GM18499 (cell line): ENCODE results near the gene PATL1.
"Not testable (repeated sequence)": the region's sequence is repeated elsewhere in the genome, so short reads cannot be mapped to it uniquely, and the experiment has no call there.

ENCODE experiments used
- ATAC-seq: cut with Tn5 transposase; IDR thresholded peaks from one replicate; pipeline ENCODE4 v1.9.1; 2021; ENCODE audit warnings: moderate number of reproducible peaks; ENCODE audit not compliant: insufficient read depth, unreplicated experiment

PATL1 gene

GRCh38 chr11:59676205-59676604, 7.4 kb upstream of the PATL1 start:
- ATAC-seq, result no peak

- no peak for ATAC-seq
Observed at GRCh38 chr11:59674291-59674690, 5.5 kb upstream of the PATL1 start.

- no peak for ATAC-seq
Observed at GRCh38 chr11:59673291-59673690, 4.5 kb upstream of the PATL1 start.

GRCh38 chr11:59671471-59671870, 2.6 kb upstream of the PATL1 start:
- no peak for ATAC-seq

GRCh38 chr11:59669611-59670009, 773 bp upstream of the PATL1 start:
- ATAC-seq, result no peak

GRCh38 chr11:59668188-59668949, 468 bp downstream of the PATL1 start:
- no peak for ATAC-seq

GRCh38 chr11:59667812-59668187, 1.0 kb downstream of the PATL1 start:
- ATAC-seq, result no peak

GRCh38 chr11:59666969-59667368, 1.9 kb downstream of the PATL1 start:
- ATAC-seq, result no peak

GRCh38 chr11:59660621-59661020, 8.2 kb downstream of the PATL1 start:
- ATAC-seq, result no peak

- ATAC-seq, result no peak
Observed at GRCh38 chr11:59659981-59660380, 8.9 kb downstream of the PATL1 start.

- ATAC-seq, result no peak
Observed at GRCh38 chr11:59658036-59658435, 10.8 kb downstream of the PATL1 start.

- ATAC-seq, result no peak
Observed at GRCh38 chr11:59654893-59655292, 13.9 kb downstream of the PATL1 start.

- ATAC-seq, result no peak
Observed at GRCh38 chr11:59647245-59647980, 21.4 kb downstream of the PATL1 start.

- ATAC-seq, result no peak
Observed at GRCh38 chr11:59644528-59644927, 24.3 kb downstream of the PATL1 start.

- no peak for ATAC-seq
Observed at GRCh38 chr11:59643390-59643789, 25.4 kb downstream of the PATL1 start.

- no peak for ATAC-seq
Observed at GRCh38 chr11:59641156-59641555, 27.7 kb downstream of the PATL1 start.

GRCh38 chr11:59630493-59630892, 38.3 kb downstream of the PATL1 start:
- ATAC-seq, result no peak

GRCh38 chr11:59629996-59630395, 38.8 kb downstream of the PATL1 start:
- no peak for ATAC-seq

- ATAC-seq, result not testable (repeated sequence)
Observed at GRCh38 chr11:59626969-59627368, 41.9 kb downstream of the PATL1 start.

GRCh38 chr11:59625703-59626102, 43.1 kb downstream of the PATL1 start:
- no peak for ATAC-seq

GRCh38 chr11:59617876-59618275, 51.0 kb downstream of the PATL1 start:
- no peak for ATAC-seq
